ENCODE data around the gene USF1. TPM values are rescaled to one million over a fixed set of nuclear protein-coding genes. Genes with fewer than 3 reads are reported as not detected.
A peak's percentile ranks its signal among the peaks of the same experiment; 100 is the strongest.

The USF1 gene
- total and polyA plus RNA-seq, 9 of the 15 experiments (the other 6 are each of a cell fraction or from before 2014, with no cell fraction given): 7.4 to 60.2 (median 54.2) TPM

- TF ChIP-seq PRDM10 (IDR thresholded peaks at IDR 0.05; ENCODE audit: partially characterized antibody) (no peak), RCOR1 (IDR thresholded peaks at IDR 0.05; ENCODE audit: borderline replicate concordance in 1 of 2, low read depth in 2 of 2, low read length in 2 of 2) (peak in 1 of 2 experiments; percentile 51; a peak in 1 of 4 replicates), NRF1 (conservative IDR thresholded peaks at IDR 0.05 in 1 of 2, IDR thresholded peaks at IDR 0.05 in 1 of 2) (no peak), GATA2 (CRISPR knock-in tag; IDR thresholded peaks at IDR 0.05) (peak; percentile 78), NCOA6 (IDR thresholded peaks at IDR 0.05) (no peak), TEAD1 (CRISPR knock-in tag; IDR thresholded peaks at IDR 0.05) (peak in 1 of 2 experiments; percentile 76; a peak in 1 of 4 replicates), TCF3 (CRISPR knock-in tag; IDR thresholded peaks at IDR 0.05) (peak; percentile 25; the same call in 1 of the 2 replicates), ARID1B (IDR thresholded peaks at IDR 0.05) (no peak), FOSL1 (tag; conservative IDR thresholded peaks at IDR 0.05) (0 out of 2 replicates have a peak, but pooled peaks have one; percentile 27), MAZ (CRISPR knock-in tag; conservative IDR thresholded peaks at IDR 0.05 in 1 of 2, IDR thresholded peaks at IDR 0.05 in 1 of 2) (peak in 1 of 2 experiments; percentile 53; a peak in 1 of 4 replicates), SPI1 (IDR thresholded peaks at IDR 0.05; ENCODE audit: borderline replicate concordance, low read depth, low read length) (0 out of 2 replicates have a peak, but pooled peaks have one; percentile 27), NCOA2 (IDR thresholded peaks at IDR 0.05; ENCODE audit: partially characterized antibody in 2 of 2) (no peak), ARNT (IDR thresholded peaks at IDR 0.05) (0 out of 4 replicates have a peak, but pooled peaks of 1 of the 2 experiments have one; percentile 32), ZNF239 (CRISPR knock-in tag; IDR thresholded peaks at IDR 0.05) (no peak), MEF2A (IDR thresholded peaks at IDR 0.05; ENCODE audit: control insufficient read depth, low read depth, low read length) (no peak), ZNF174 (CRISPR knock-in tag; IDR thresholded peaks at IDR 0.05) (no peak), NFRKB (IDR thresholded peaks at IDR 0.05; ENCODE audit: low read depth) (no peak), MAFF (IDR thresholded peaks at IDR 0.05; ENCODE audit: low read length) (no peak), CC2D1A (IDR thresholded peaks at IDR 0.05) (peak; percentile 49; the same call in 1 of the 2 replicates), ETV5 (CRISPR knock-in tag; IDR thresholded peaks at IDR 0.05; ENCODE audit: low read depth) (peak; percentile 82; the same call in 1 of the 2 replicates), CBX1 (IDR thresholded peaks at IDR 0.05; ENCODE audit: low read depth) (no peak), MTA3 (IDR thresholded peaks at IDR 0.05; ENCODE audit: borderline replicate concordance) (0 out of 2 replicates have a peak, but pooled peaks have one; percentile 37), BRD9 (IDR thresholded peaks at IDR 0.05; ENCODE audit: low read depth, partially characterized antibody) (no peak), PHF20 (IDR thresholded peaks at IDR 0.05; ENCODE audit: partially characterized antibody) (no peak), ELF1 (tag; IDR thresholded peaks at IDR 0.05) (peak; percentile 83), ARID2 (IDR thresholded peaks at IDR 0.05) (peak; percentile 71), ZC3H11A (IDR thresholded peaks at IDR 0.05; ENCODE audit: low read depth, low read length) (no peak), MYNN (IDR thresholded peaks at IDR 0.05) (peak; percentile 79; the same call in 1 of the 2 replicates), MYNN (CRISPR knock-in tag; IDR thresholded peaks at IDR 0.05) (no peak)
These were observed 48.3 kb downstream of the USF1 start (continued) for GRCh38 chr1:160997323-160998038.
